Lung (tissue), 12 donors: Measurements from ENCODE around the gene FBXW12. TPM values are rescaled to one million over a fixed set of nuclear protein-coding genes. Genes with fewer than 3 reads are reported as not detected.

ENCODE experiments used
- ATAC-seq: fragments of 200-7000 bp; cut with Tn5 transposase; one replicate; pipeline ENCODE4 v1.9.1; 2020; ENCODE audit warnings: moderate number of reproducible peaks; ENCODE audit not compliant: insufficient read depth, low FRiP score
- DNase-seq, 3 donors: peaks; one replicate each; pipeline ENCODE4 v3.0.0-alpha.2; 2013 to 2017
- H3K27ac ChIP-seq, 2 donors: one replicate each; pipeline ENCODE4 v1.5.1; 2013; ENCODE audit warnings: mild to moderate bottlenecking in 2 of 2, moderate library complexity in 2 of 2, control low read depth in 1 of 2, inconsistent platforms in 1 of 2, low read depth in 1 of 2, low read length in 1 of 2
- H3K27me3 ChIP-seq, 3 donors: one replicate each; pipeline ENCODE4 v1.5.1; 2013; ENCODE audit warnings: low read length in 2 of 3; ENCODE audit not compliant: control insufficient read depth in 3 of 3, insufficient read depth in 3 of 3
- H3K36me3 ChIP-seq, 4 donors: one replicate each; pipeline ENCODE4 v1.5.1; 2013; ENCODE audit warnings: low read length in 4 of 4, mild to moderate bottlenecking in 1 of 4, moderate library complexity in 1 of 4; ENCODE audit not compliant: control insufficient read depth in 4 of 4, insufficient read depth in 4 of 4
- H3K4me1 ChIP-seq, 5 donors: one replicate each; pipeline ENCODE4 v1.5.1; 2013; ENCODE audit warnings: low read length in 5 of 5, mild to moderate bottlenecking in 2 of 5, moderate library complexity in 1 of 5; ENCODE audit not compliant: control insufficient read depth in 5 of 5, insufficient read depth in 5 of 5
- H3K4me3 ChIP-seq: one replicate; pipeline ENCODE4 v1.5.1; 2013; ENCODE audit warnings: mild to moderate bottlenecking, control low read depth, moderate library complexity
- H3K9ac ChIP-seq, 2 donors: one replicate each; pipeline ENCODE4 v1.5.1; 2013; ENCODE audit warnings: low read length in 2 of 2, control low read depth in 1 of 2; ENCODE audit not compliant: insufficient read depth in 1 of 2
- H3K9me3 ChIP-seq, 4 donors: one replicate each; pipeline ENCODE4 v1.5.1; 2013; ENCODE audit warnings: low read length in 3 of 4, mild to moderate bottlenecking in 1 of 4, moderate library complexity in 1 of 4; ENCODE audit not compliant: control insufficient read depth in 4 of 4, insufficient read depth in 3 of 4
- WGBS, 2 donors: extraction: QIAGEN DNeasy Blood & Tissue Kit; methylation state at CpG; one replicate each; pipeline ENCODE4 v1.1.7; 2013; 5-methylcytosine and 5-hydroxymethylcytosine counted together
- polyA plus RNA-seq, 2 donors: library from polyadenylated mRNA; stranded (reverse); fragments of 200-250 nt; gene quantifications; one replicate each; pipeline ENCODE4 v1.2.1, GENCODE V29; 2013
- total RNA-seq, 2 donors: library from RNA; depleted of rRNA in 1 of 2; stranded (reverse); fragments of >200 nt in 1 of 2; gene quantifications; one replicate each; pipeline ENCODE4 v1.2.1, GENCODE V29; 2014 to 2021
- TF ChIP-seq, protein P1 (sequence below): IDR thresholded peaks from 2 replicates; pipeline ENCODE4 v1.5.1; 2012; ENCODE audit warnings: mild to moderate bottlenecking; ENCODE audit errors: control extremely low read depth, extremely low read depth
- donor health status: control.
- donor health status: control.
- donor health status: Bipolar disorder and iron deficiency.
- donor health status: healthy.
- donor health status: DM: yes; HTN: yes; CAD: no.

FBXW12 gene
- total and polyA plus RNA-seq, 4 donors, result not detected

DNA sequence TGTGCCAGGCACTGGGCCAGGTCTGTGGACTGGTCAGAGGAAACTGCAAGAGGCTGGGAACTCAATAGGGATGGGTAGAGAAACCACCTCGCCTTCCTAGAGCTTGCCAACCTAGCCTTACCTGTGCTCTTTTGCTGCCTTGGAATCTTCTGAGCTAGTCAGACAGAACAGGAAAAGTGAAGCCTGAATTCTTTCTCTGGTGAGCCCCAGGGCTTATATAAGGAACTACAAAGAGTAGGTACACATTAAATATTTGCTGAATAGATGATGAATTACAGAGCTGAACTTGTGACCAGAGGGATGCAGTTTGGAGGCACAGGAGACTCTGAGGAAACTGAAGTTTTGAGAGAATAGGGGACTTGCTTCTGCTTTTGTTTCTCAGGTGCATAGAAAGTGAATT is 15.6 kb upstream of the FBXW12 start:
- no peak overlapping the region for H3K9ac ChIP-seq
- no peaks in the 10 kb centered on the region for H3K27me3 ChIP-seq
- no peaks in the 10 kb centered on the region for H3K36me3 ChIP-seq
- TF ChIP-seq, protein P1, sequence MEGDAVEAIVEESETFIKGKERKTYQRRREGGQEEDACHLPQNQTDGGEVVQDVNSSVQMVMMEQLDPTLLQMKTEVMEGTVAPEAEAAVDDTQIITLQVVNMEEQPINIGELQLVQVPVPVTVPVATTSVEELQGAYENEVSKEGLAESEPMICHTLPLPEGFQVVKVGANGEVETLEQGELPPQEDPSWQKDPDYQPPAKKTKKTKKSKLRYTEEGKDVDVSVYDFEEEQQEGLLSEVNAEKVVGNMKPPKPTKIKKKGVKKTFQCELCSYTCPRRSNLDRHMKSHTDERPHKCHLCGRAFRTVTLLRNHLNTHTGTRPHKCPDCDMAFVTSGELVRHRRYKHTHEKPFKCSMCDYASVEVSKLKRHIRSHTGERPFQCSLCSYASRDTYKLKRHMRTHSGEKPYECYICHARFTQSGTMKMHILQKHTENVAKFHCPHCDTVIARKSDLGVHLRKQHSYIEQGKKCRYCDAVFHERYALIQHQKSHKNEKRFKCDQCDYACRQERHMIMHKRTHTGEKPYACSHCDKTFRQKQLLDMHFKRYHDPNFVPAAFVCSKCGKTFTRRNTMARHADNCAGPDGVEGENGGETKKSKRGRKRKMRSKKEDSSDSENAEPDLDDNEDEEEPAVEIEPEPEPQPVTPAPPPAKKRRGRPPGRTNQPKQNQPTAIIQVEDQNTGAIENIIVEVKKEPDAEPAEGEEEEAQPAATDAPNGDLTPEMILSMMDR, result no peak
- peak in 2 of 3 donors; percentile 18 to 56 for DNase-seq
- ATAC-seq, result no peak
- no peak overlapping the region for H3K4me3 ChIP-seq
- H3K4me1 ChIP-seq, result no peaks in the 10 kb centered on the region
- no peak overlapping the region for H3K27ac ChIP-seq
- H3K9me3 ChIP-seq, result peaks cover 0 to 2% (median 0%) of the 10 kb centered on the region in 4 donors
- 73 to 83% methylated on average over 1 of the region's 1 CpG for WGBS, 2 donors

DNA sequence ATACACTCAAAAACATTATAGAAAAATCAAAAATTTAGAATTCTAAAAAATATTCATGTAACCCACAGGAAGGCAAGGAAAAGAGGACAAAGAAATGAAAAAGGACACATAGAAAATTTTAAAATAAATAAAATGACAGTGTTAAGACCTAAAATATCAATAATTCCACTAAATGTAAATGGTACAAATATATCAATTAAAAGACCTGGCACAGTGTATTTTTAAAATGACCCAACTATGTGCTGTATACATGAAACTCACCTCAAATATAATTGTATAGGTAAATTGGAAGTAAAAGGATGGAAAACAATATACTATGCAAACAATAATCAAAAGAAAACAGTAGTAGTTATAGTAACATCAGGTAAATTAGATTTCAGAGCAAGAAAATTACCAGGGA is 10.1 kb upstream of the FBXW12 start:
- peaks cover 0 to 2% (median 0%) of the 10 kb centered on the region in 4 donors for H3K9me3 ChIP-seq
- no peak overlapping the region for H3K4me3 ChIP-seq
- H3K27ac ChIP-seq, result no peak overlapping the region
- ATAC-seq (no peak), DNase-seq (no peak)
- H3K36me3 ChIP-seq, result no peaks in the 10 kb centered on the region
- no peak overlapping the region for H3K9ac ChIP-seq
- no peaks in the 10 kb centered on the region for H3K27me3 ChIP-seq
- no peaks in the 10 kb centered on the region for H3K4me1 ChIP-seq
- TF ChIP-seq, protein P1, result no peak

DNA sequence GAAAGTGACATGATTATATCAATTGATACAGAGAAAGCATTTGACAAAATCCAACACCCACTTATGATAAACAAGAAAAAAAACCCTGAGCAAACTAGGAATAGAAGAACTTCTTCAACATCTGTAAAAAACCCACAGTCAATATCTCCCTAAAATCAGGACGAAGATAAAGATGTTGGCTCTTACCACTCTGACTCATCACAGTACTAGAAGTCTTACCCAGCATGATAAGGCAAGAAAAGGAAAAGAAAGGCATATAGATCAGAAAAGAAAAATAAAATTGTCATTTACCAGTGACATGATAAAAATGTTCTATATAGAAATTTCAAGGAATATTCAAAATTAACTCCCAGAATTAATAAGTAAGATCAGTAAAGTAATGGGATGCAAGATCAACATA is 7.2 kb upstream of the FBXW12 start:
- Histone ChIP-seq H3K36me3 (no peaks in the 10 kb centered on the region), H3K27ac (no peak overlapping the region), H3K4me3 (no peak overlapping the region), H3K9ac (no peak overlapping the region), H3K4me1 (peaks cover 0 to 3% (median 0%) of the 10 kb centered on the region in 5 donors), H3K9me3 (no peaks in the 10 kb centered on the region), H3K27me3 (no peaks in the 10 kb centered on the region)
- 75 to 81% methylated on average over 1 of the region's 1 CpG for WGBS, 2 donors
- ATAC-seq, result no peak
- TF ChIP-seq, protein P1, result no peak
- no peak for DNase-seq

DNA sequence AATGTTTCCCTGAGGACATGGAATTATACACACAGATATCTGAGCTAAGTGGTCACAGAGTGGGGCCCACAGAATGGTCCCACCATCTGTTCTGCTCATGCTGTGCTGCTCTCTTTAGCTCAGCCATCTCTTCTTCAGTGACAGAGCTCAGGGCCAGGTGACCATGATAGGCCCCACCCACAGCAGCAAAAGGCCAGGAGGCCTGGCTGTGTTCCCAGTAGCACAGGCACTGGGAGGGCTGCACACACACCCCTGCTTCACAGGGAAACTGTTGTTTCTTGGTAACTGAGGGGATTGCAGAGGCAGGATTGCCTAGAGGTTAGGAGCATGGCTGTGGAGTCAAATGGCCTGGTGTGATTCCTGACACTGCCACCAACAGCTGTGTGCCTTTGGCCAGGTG is 4.8 kb upstream of the FBXW12 start:
- Histone ChIP-seq H3K4me3 (no peak overlapping the region), H3K36me3 (no peaks in the 10 kb centered on the region), H3K9me3 (no peaks in the 10 kb centered on the region), H3K4me1 (peaks cover 0 to 3% (median 0%) of the 10 kb centered on the region in 5 donors), H3K27me3 (no peaks in the 10 kb centered on the region), H3K27ac (no peak overlapping the region), H3K9ac (no peak overlapping the region)
- ATAC-seq (no peak), DNase-seq (peak; percentile 14 to 49 (median 19))
- TF ChIP-seq, protein P1, result no peak
